Stimulated activated CD4-positive, alpha-beta T cell treated with anti-CD3 and anti-CD28 coated beads, TNF-alpha, amount 100 ng/mL, for 1 hour (primary cell): ENCODE measurements around the gene CPLANE2.
"Not testable (repeated sequence)": the region's sequence is repeated elsewhere in the genome, so short reads cannot be mapped to it uniquely, and the experiment has no call there.

Experiments used
- DNase-seq, 3 donors: peaks; one replicate each; pipeline ENCODE4 v3.0.0-alpha.2; 2020; ENCODE audit warnings: low read depth in 3 of 3, low spot score in 1 of 3

CPLANE2 gene

GRCh38 chr1:16231331-16232315 lies 5.4 kb downstream of the CPLANE2 start:
- DNase-seq: no peak

GRCh38 chr1:16230744-16231143 lies 6.2 kb downstream of the CPLANE2 start:
- no peak for DNase-seq

DNA sequence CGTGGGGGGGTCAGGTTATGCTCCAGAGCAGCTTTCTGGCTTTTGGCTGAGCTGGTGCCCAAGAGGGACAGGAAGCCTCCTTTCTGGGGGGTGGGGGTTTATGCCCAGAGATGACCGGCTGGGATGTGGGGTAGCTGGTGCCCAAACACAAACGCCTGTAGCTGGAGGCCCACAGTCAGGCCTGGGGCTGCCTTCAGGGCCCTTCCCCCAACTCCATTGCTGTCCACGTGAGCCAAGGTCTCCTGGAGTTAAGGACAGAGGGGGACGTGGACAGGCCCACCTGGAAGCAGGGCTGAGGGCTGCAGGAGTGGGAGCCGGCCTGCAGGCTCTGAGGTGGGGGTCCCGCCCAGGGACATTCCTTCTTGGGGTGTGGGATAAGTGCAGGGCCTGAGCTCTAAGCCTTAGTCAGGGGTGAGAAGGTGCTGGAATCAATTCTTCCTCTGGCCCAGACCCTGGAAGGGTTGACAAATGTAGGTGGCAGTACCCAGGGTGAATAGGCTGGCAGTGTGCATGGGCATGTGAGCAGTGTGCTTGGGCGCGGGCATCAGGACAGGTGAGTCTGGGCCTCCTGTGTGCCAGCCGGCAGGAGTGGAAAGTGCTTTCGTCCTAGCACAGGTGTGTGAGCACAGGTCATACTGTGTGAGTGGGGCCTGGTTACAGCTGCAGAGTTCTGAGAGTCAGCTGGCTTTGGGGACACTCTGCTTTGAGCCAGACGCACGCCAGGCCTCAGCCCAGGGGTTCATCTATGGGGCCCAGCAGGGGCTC lies 6.8 kb downstream of the CPLANE2 start:
- DNase-seq: no peak

DNA sequence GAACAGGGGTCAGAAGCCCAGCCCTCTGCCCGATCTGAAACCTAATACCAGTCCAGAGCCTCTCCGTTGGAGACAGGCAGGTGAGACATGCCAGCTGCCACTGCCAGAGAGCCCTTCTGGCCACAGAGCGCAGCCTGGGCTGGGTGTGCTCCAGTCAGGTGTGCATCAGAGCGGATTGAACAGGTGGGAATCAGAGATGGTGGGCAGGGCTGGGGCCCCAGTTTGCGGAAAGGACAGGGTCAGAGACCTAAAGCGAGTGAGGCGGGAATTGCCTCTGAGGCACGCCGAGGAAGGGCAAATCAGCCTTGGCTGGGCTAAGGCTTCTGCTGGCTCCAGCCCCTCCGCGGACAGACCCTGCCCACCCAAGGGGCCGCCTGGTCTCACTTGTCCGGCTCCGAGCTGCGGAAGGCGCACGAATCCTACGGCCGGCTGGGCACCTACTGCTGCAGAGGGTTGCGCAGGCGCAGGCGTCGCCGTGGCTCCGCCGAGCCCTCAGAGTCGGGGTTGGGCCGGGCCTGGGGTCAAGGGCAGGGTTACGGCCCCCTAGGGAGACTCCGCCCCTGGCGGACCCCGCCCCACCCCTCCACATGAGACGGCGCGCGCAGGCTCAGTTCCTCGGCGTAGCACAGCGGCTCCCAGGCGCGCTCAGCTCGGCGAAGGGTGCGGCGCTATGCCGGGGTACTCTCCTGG lies 10.3 kb downstream of the CPLANE2 start:
- no peak for DNase-seq

- no peak for DNase-seq
Measured at GRCh38 chr1:16226129-16226489, 10.9 kb downstream of the CPLANE2 start.

DNA sequence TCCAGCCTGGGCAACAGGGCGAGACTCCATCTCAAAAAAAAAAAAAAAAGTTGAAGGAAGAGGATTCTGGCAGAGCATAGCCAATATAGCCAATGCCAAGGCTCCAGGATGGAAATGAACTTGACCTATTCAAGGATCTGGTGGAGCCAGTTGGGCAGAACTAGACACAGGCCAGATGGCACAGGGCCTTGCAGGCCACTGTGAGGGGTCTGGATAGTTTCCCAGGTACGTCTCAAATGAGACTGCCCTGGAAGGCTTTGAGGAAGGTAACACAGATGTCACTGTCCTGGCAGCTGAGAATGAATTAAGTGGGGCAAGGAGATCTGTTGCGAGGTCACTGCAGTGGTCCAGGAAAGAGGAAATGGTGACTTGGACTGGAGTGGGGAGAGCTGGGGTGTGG lies 12.5 kb downstream of the CPLANE2 start:
- DNase-seq: no peak

DNA sequence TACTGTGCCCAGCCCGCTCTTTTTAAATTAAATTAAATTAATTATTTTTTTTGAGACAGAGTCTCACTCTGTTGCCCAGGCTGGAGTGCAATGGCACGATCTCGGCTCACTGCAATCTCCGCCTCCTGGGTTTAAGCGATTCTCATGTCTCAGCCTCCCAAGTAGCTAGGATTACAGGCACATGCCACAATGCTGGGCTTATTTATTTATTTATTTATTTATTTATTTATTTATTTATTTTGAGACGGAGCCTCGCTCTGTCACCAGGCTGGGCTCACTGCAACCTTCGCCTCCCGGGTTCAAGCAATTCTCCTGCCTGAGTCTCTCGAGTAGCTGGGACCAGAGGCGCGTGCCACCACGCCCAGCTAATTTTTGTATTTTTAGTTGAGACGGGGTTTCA lies 14.3 kb downstream of the CPLANE2 start:
- not testable (repeated sequence) for DNase-seq

GRCh38 chr1:16221499-16221898 lies 15.5 kb downstream of the CPLANE2 start:
- DNase-seq: no peak

GRCh38 chr1:16219968-16220500 lies 16.9 kb downstream of the CPLANE2 start:
- DNase-seq: no peak

DNA sequence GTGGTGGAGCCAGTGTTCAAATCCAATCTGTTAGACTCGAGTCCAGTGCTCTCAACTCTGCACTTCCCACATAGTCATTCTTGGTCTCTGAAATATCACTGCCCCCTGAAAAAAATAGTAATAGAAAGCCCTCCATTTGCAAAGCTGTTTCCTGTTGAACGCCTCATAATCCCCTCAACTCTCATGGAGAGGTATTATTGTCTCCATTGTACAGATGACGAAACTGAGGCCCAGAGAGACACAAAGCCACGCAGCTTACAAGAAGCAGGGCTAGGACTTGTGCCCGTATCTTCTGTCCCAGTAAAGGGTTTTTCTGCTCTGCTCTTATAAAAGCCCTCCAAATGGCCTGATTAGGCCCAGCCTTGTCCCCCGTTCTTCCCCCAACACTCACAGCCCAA lies 18.3 kb downstream of the CPLANE2 start:
- DNase-seq: no peak

- DNase-seq: no peak
Measured at GRCh38 chr1:16218014-16218673, 18.8 kb downstream of the CPLANE2 start.

- peak; percentile 87 to 89 (median 88) for DNase-seq
Measured at GRCh38 chr1:16217061-16217785, 19.8 kb downstream of the CPLANE2 start.

DNA sequence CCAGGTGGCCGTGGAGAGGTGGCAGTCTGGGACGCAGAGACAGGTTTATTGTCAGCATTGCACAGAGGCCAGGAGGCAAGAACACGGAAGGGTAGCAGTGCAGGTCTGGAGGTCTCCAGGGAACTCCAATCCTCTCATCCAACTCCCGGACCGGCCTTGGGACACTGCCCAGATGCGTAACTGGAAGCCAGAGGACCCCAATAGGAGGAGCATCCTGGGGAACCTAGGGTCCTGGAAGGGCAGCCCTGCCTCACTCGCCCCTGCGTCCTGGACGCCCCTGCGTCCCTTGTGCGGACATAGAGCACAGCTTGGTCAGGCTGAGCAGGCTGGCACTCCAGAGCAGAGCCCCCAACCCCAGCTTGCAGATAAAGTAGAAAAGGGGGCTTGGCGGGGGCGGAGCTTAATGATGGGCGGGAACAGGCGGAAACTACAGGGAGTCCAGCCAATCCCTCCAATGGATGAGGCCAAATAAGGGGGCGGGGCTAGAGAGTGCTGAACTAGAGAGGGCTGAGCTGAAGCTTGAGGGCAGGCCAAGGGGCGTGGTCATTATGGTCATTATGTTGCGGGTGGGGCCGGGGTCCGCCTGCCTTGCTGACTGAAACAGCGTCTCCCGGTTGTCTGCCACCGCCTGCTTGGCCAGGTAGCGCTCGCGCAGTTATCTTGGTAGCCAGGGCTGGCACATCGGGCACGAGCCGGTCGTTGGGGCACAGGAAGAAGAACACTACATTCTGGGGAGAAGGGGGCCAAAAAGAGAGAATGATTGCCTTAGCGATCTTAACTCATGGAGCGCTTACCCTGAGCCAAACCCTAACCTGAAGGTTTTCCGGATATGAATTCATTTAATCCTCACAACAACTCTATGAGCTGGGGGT lies 20.9 kb downstream of the CPLANE2 start:
- no peak for DNase-seq

GRCh38 chr1:16215240-16215639 lies 21.7 kb downstream of the CPLANE2 start:
- DNase-seq: not testable (repeated sequence)

DNA sequence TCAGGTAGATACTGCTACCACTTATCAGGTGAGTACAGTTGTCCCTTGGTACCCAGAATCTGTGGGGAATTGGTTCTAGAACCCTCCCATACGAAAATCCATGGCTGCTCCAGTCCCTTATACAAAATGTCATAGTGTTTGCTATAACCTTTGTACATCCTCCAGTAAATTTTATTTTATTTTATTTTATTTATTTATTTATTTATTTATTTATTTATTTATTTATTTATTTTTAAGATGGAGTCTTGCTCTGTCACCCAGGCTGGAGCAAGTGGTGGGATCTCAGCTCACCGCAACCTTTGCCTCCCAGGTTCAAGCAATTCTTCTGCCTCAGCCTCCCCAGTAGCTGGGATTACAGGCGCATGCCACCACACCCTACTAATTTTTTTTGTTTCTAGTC lies 23.4 kb downstream of the CPLANE2 start:
- not testable (repeated sequence) for DNase-seq

DNA sequence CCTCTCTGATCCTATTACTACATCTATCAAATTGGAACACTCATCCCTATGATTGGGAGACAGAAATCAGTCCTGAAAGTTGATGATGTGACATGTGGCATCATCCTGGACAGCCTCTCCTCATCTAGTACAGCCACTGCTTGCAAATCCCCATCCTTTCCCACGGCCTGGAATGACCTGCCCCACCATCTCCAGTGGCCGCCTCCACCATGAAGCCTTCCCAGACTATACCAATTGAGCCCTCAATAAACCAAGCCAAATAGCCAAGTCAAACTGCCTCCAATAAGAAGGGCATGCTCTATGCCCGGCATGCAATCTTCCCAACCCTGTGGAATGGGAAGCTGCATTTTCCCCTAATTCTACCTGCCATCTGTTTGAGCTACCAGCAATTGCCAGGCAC lies 24.0 kb downstream of the CPLANE2 start:
- no peak for DNase-seq

- DNase-seq: no peak
Measured at GRCh38 chr1:16212251-16212961, 24.6 kb downstream of the CPLANE2 start, which contains the start of gene ARHGEF19. TSS of gene ARHGEF19 (minus strand) at chr1:16212652. CDS start at chr1:16209054, 3,598 bp downstream.

- no peak for DNase-seq
Measured at GRCh38 chr1:16211824-16212223, 25.2 kb downstream of the CPLANE2 start.
